ENCODE measurements around the gene DBNL. TPM values are rescaled to one million over a fixed set of nuclear protein-coding genes. Genes with fewer than 3 reads are reported as not detected.

DBNL gene
- total and polyA plus RNA-seq, 2 donors (not counting 1 experiment from before 2014, with no cell fraction given): 335 to 386 TPM

DNA sequence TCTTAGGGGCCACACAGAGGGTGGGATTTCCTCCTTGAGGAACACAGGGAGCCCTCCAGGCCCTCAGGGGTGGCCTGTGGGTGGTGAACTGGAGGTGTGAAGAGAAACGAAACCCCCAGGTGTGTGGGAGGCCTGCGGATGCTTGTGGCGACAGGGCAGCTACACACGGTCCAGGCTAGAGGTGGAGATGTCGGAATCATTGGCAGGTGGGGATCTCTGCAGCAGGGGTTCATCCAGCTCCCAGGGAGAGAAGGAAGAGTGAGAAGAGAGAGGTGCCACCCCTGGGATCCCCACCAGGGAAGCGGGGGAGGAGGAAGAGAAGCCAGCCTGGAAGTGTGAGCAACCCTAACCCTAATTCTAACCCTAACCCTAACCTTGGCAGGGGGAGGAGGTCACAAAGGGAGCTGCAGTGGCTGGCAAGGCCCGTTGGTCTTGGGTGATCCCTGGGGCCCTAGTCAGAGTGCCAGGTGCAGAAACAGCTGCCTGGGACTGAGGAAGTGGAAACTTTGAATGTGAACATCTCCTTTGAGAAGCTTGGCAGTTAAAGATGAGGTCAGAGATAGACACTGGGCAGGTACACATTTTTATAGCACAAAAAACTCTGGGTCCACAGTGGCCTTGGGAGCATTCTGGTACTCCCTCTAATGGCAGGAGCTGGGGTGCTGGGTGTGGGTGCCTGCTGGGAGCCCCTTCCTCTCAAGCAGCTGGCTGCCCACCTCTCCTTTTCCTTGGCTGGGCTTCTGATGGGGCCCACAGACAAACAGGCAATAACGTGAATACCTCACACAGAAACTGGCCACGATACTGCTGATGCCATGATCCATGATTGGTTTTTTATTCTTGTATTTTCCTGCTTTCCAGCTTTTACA lies 52.8 kb downstream of the DBNL start:
- H3K4me3 Mint-ChIP-seq: peak overlapping the region; percentile 57
- no peaks in the 10 kb centered on the region for H3K27me3 Mint-ChIP-seq
- H3K4me2 ChIP-seq (replicated peaks; ENCODE audit: low read depth, low read length, poor library complexity, severe bottlenecking): peak overlapping the region; percentile 57
- intact Hi-C loops (cut with micrococcal nuclease): loop anchor here (1.0 to 2.0 kb wide), 3 partner anchors 15 to 38 kb away; partner anchors contain the start of genes POLD2 and POLM
- no peak for TF ChIP-seq EZH2 (IDR thresholded peaks at IDR 0.05; ENCODE audit: borderline replicate concordance, insufficient read depth, low read depth, low read length, poor library complexity, severe bottlenecking)
- TF ChIP-seq, protein P1, sequence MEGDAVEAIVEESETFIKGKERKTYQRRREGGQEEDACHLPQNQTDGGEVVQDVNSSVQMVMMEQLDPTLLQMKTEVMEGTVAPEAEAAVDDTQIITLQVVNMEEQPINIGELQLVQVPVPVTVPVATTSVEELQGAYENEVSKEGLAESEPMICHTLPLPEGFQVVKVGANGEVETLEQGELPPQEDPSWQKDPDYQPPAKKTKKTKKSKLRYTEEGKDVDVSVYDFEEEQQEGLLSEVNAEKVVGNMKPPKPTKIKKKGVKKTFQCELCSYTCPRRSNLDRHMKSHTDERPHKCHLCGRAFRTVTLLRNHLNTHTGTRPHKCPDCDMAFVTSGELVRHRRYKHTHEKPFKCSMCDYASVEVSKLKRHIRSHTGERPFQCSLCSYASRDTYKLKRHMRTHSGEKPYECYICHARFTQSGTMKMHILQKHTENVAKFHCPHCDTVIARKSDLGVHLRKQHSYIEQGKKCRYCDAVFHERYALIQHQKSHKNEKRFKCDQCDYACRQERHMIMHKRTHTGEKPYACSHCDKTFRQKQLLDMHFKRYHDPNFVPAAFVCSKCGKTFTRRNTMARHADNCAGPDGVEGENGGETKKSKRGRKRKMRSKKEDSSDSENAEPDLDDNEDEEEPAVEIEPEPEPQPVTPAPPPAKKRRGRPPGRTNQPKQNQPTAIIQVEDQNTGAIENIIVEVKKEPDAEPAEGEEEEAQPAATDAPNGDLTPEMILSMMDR (IDR thresholded peaks at IDR 0.05): no peak
- CTCF ChIA-PET: interaction anchor here (1.0 to 1.3 kb wide), 5 partner anchors 10 to 104 kb away, joined by 3 to 4 read pairs (median 3); no protein-coding TSS in a partner anchor
- no peaks in the 10 kb centered on the region for H3K27me3 ChIP-seq (replicated peaks in 1 of 4; ENCODE audit: control extremely low read depth in 1 of 4, control insufficient read depth in 3 of 4, insufficient read depth in 4 of 4, low read length in 3 of 4)
- H3K9me3 Mint-ChIP-seq (ENCODE audit: insufficient read depth): no peaks in the 10 kb centered on the region
- H3K4me1 Mint-ChIP-seq: peaks cover 77% of the 10 kb centered on the region
- H2AFZ ChIP-seq (ENCODE audit: insufficient read depth, low read depth, low read length, poor library complexity, severe bottlenecking): peak overlapping the region; percentile 34
- H3K27ac Mint-ChIP-seq: peak overlapping the region; percentile 87
- peak overlapping the region; percentile 78 to 84 for H3K27ac ChIP-seq (ENCODE audit: low read length in 2 of 2)
- peaks cover 0 to 3% (median 0%) of the 10 kb centered on the region in 3 donors for H3K9me3 ChIP-seq (ENCODE audit: control extremely low read depth in 1 of 3, control insufficient read depth in 2 of 3, insufficient read depth in 1 of 3, low read length in 2 of 3)
- WGBS (ENCODE audit: insufficient coverage): 7% methylated on average over 8 of the region's 9 CpGs
- no peaks in the 10 kb centered on the region for H4K20me1 ChIP-seq (ENCODE audit: control insufficient read depth, insufficient read depth, low read length, poor library complexity, severe bottlenecking)
- POLR2A ChIA-PET: interaction anchor here (0.9 to 2.1 kb wide), 5 partner anchors 16 to 104 kb away, joined by 3 to 21 read pairs (median 3); partner anchors contain the start of genes DBNL, POLD2 and YKT6
- DNase-seq (peak; percentile 80), ATAC-seq (ENCODE audit: low read depth) (peak; percentile 87)
- no peak overlapping the region for H3K9ac ChIP-seq (ENCODE audit: low read length)
- H3K79me2 ChIP-seq (ENCODE audit: control insufficient read depth, insufficient read depth, low read length): no peaks in the 10 kb centered on the region
- H3K4me3 ChIP-seq (ENCODE audit: control extremely low read depth in 1 of 5, extremely low read depth in 1 of 5, insufficient read depth in 1 of 5, low read depth in 2 of 5, low read length in 4 of 5): no peak overlapping the region
- peaks cover 40 to 83% of the 10 kb centered on the region in 2 donors for H3K4me1 ChIP-seq (ENCODE audit: control insufficient read depth in 2 of 2, insufficient read depth in 2 of 2, low read length in 2 of 2)
- H3K36me3 ChIP-seq (replicated peaks in 1 of 2; ENCODE audit: control extremely low read depth in 1 of 2, control insufficient read depth in 1 of 2, extremely low read depth in 1 of 2, insufficient read depth in 2 of 2, low read length in 1 of 2): no peaks in the 10 kb centered on the region
